ENCODE data around the gene SLC38A9. TPM values are rescaled to one million over a fixed set of nuclear protein-coding genes. Genes with fewer than 3 reads are reported as not detected.
A peak's percentile ranks its signal among the peaks of the same experiment; 100 is the strongest.

SLC38A9 gene
- total RNA-seq, 2 experiments from 2014 or later = 9.2 to 10.1 TPM

DNA sequence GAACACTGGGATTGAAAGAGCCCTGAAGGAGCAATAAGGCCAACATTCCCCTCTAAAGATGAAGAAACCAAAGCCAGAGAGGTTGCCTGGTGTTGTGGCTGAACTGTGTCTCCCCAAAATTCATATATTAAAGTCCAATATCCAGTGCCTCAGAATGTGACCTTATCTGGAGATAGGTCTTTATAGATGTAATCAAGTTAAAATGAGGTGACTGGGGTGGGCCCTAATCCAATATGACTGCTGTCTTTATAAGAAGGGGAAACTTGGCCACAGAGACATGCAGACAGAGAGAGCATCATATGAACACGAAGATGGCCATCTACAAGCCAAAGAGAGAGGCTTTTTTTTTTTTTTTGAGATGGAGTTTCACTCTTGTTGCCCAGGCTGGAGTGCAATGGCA lies 110.5 kb downstream of the SLC38A9 start:
- no peak overlapping the region for H3K27ac Mint-ChIP-seq
- no peaks in the 10 kb centered on the region for H3K27me3 Mint-ChIP-seq (ENCODE audit: low read depth)
- H3K9me3 Mint-ChIP-seq = no peaks in the 10 kb centered on the region
- H3K4me3 Mint-ChIP-seq = no peak overlapping the region
- no peaks in the 10 kb centered on the region for H3K36me3 Mint-ChIP-seq (ENCODE audit: low read depth)
- no peak for DNase-seq
- intact Hi-C loops (cut with micrococcal nuclease) = loop anchor here (2.0 to 5.0 kb wide), 2 partner anchors 67 to 159 kb away; partner anchors contain the start of gene PLPP1
- peaks cover 24% of the 10 kb centered on the region for H3K4me1 Mint-ChIP-seq (ENCODE audit: low read depth)
- CTCF ChIA-PET = interaction anchor here (0.7 kb wide), 1 partner anchor 181 kb away, joined by 3 read pairs; no protein-coding TSS in a partner anchor

DNA sequence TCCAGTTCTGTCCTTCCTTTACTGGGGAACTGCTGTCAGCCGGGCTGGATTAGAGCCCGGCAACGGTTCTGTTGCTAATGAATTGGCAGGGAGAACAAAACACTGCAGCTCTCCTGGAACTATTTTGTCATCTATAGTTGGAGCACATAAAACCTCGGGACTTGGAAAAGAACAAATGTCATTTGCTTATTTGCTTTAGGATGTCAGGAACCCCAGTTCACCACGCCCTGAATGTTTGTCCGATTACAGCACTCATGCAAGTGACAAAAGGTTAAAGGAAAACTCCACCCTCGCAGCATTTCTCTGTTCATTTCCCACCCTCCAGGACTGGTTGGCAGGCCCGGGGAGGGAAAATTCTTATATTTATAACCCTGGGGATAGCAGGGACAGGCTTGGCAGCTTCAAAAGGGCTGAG lies 110.9 kb downstream of the SLC38A9 start:
- Mint-ChIP-seq H3K27ac (no peak overlapping the region), H3K36me3 (ENCODE audit: low read depth) (no peaks in the 10 kb centered on the region), H3K4me3 (peak overlapping the region; percentile 34)

DNA sequence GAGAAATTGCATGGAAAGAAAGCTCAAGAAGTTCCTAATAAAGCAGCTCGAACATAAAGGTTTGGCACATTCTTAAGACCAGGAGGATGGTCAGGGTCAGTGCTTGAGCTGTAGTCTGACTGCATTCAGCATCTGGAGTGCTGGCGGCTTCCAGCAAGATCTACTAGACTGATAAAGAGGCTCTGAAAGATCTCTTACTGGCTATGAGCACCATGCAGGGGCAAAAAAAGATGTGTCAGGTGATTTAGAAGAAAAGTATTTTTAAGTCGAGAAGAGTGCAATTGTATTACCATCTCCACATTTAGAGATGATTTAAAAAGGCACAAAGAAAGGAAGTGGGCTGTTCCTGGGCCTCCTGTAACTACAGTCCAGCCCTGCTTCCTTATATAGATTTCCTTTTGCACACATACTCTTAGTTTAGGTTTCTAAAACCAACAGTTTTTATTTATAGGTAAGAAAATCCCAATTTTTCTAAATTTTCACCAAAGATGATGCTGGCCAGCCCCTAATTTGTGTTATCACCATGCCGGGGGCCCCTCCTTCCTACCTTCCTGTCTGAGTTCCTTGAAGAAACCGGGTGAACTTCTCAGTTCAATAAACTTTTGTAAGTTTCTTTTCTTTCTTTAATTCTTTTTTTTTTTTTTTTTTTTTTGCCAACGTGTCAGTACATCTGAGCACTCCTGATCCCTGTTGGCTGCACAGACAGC lies 111.5 kb downstream of the SLC38A9 start:
- intact Hi-C loops (cut with micrococcal nuclease) = loop anchor here (2.0 to 5.0 kb wide), 2 partner anchors 66 to 158 kb away; partner anchors contain the start of gene PLPP1
- peak overlapping the region; percentile 34 for H3K4me3 Mint-ChIP-seq
- H3K4me1 Mint-ChIP-seq (ENCODE audit: low read depth) = peaks cover 24% of the 10 kb centered on the region
- no peaks in the 10 kb centered on the region for H3K36me3 Mint-ChIP-seq (ENCODE audit: low read depth)
- peak; percentile 52 for DNase-seq
- CTCF ChIA-PET = interaction anchor here (0.7 kb wide), 1 partner anchor 180 kb away, joined by 3 read pairs; no protein-coding TSS in a partner anchor
- peak overlapping the region; percentile 33 for H3K27ac Mint-ChIP-seq
- no peaks in the 10 kb centered on the region for H3K27me3 Mint-ChIP-seq (ENCODE audit: low read depth)
- no peaks in the 10 kb centered on the region for H3K9me3 Mint-ChIP-seq

More for the DNA sequence above, 110.9 kb downstream of the SLC38A9 start:
- DNase-seq = peak; percentile 23
- CTCF ChIA-PET = interaction anchor here (0.7 kb wide), 1 partner anchor 180 kb away, joined by 3 read pairs; no protein-coding TSS in a partner anchor
- intact Hi-C loops (cut with micrococcal nuclease) = loop anchor here (2.0 to 5.0 kb wide), 2 partner anchors 66 to 159 kb away; partner anchors contain the start of gene PLPP1
- no peaks in the 10 kb centered on the region for H3K9me3 Mint-ChIP-seq
- peaks cover 24% of the 10 kb centered on the region for H3K4me1 Mint-ChIP-seq (ENCODE audit: low read depth)
- H3K27me3 Mint-ChIP-seq (ENCODE audit: low read depth) = no peaks in the 10 kb centered on the region

DNA sequence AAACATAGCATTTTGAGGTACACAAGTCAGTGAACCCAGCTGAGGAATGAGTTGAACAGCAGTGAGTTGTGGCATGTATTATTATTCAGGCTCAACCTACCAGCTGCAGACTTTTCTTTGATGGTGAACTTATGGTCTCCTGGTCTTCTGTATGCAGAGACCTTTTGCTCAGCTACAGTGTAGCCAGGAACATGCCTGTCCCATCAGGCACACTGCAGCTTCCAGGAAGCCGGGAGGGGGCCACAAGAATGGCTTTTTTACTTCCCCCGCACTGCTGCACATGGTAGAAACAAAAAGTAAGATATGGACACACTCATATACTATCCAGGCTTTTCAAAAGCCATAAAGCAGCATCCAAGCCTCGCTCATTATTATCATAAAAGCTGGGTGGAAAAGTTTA lies 112.0 kb downstream of the SLC38A9 start:
- CTCF ChIA-PET = no interaction called here
- Mint-ChIP-seq H3K9me3 (no peaks in the 10 kb centered on the region), H3K27me3 (ENCODE audit: low read depth) (no peaks in the 10 kb centered on the region), H3K4me3 (no peak overlapping the region), H3K4me1 (ENCODE audit: low read depth) (peaks cover 24% of the 10 kb centered on the region), H3K36me3 (ENCODE audit: low read depth) (no peaks in the 10 kb centered on the region), H3K27ac (peak overlapping the region; percentile 33)
- intact Hi-C loops (cut with micrococcal nuclease) = loop anchor here (2.0 to 5.0 kb wide), 2 partner anchors 65 to 158 kb away; partner anchors contain the start of gene PLPP1
- DNase-seq = no peak

DNA sequence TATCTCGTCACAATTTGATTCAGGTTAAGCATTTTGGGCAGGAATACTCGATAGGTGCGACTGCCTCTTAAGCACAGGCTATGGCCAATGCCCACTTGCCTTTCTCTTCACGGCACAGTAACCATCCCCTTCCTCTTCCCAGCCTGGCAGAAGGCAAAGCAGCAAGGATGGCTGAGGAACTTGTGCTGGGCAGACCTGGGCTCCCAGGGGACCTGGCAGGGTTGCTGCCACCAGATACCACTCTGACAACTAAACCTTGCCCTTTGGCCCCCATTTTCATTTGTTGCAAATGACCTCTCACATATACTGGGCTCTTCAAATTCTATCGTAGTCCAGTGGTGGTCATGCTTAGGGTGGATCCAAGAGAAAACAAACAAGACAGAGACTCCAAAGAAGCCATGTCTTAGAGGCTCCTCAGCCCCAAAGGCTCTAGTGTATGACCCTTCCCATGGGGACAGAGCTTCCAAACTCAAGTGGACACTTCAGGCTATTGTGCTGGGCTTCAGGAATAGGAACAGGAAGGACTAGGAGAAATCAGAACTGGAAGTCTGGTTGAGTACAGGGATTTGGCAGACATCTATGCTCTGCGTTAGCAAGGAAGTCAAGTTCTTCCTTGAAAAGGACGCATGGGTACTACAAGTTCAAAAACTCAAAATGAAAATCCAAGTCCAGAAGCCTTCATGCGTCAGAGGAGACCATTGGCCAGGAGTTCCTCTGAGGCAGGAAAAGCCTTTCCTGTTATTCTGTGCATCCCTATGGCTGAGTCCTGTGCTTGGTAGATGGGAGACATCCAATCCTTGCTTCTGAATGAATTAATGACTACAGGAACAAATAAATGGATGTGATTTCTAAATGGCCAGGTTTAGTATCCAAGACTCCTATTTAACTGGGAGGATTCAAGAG lies 112.7 kb downstream of the SLC38A9 start:
- H3K9me3 Mint-ChIP-seq = no peaks in the 10 kb centered on the region
- no peaks in the 10 kb centered on the region for H3K27me3 Mint-ChIP-seq (ENCODE audit: low read depth)
- intact Hi-C loops (cut with micrococcal nuclease) = loop anchor here (2.0 to 5.0 kb wide), 2 partner anchors 65 to 157 kb away; partner anchors contain the start of gene PLPP1
- peaks cover 24% of the 10 kb centered on the region for H3K4me1 Mint-ChIP-seq (ENCODE audit: low read depth)
- H3K36me3 Mint-ChIP-seq (ENCODE audit: low read depth) = no peaks in the 10 kb centered on the region
- no peak overlapping the region for H3K4me3 Mint-ChIP-seq
- no peak for DNase-seq
- CTCF ChIA-PET = no interaction called here
- H3K27ac Mint-ChIP-seq = no peak overlapping the region

DNA sequence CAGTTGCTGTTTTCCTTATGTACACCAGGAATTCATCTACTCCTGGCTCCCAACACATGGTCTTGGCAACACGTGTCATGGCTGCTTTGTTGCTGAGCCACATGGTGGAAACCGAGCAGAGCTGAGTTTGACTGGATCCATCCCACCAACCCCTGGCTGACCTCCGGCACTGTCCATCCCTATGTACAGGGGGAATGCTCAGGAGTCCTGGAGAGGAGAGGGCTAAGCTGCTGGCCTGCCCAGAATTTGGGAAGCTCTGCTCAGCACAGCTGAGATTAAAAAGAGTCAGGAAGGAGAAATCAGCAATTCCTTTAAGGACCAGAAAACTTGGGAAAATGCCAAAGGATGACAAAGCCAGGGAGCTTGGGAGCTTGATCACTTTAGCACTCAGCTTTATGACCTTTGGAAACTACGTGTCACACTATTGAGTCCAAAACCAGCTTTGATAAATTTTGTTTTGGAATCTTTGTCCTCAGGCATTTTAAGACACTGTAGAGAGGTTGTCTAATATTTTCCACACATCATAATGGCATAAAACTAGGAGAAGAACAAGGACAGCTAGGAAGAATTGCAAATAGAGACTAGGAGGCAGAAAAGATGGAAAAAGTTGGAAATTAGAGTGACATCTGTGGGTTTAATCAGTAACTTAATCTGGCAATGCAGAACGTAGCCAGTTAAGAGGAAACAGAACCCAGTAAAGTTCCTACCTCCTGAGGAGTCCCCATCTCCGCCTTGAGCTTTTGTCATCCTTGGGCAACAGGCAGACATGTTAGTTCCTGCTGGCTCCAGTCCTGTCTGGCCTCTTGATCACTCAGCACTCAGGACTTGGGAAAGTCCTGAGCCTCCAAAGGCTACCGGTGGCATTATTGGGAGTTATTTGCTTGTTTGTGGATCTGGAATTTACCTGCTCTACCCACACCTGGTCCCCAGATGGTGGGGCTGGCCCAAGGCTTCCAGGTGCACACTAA lies 114.8 kb downstream of the SLC38A9 start:
- intact Hi-C loops (cut with micrococcal nuclease) = no loop called here
- H3K4me1 Mint-ChIP-seq (ENCODE audit: low read depth) = peaks cover 22% of the 10 kb centered on the region
- CTCF ChIA-PET = no interaction called here

DNA sequence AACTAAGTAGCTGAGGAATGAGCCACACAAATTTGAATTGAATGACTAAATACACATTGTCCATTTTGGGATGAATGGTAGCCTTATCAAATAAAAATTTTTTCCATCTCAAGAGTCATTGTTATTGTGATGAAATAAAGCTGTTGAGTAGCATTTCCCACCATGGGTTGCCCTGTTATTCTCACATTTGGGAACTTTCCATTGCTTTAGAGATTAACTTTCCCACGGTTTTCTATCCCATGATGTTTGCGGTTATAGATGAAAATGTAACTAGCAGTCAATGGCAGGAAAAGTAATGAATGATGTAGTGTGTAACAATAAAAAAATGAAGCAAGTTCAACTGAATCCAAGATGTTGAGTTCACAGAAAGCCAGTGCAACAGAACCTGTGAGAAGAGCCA lies 117.5 kb downstream of the SLC38A9 start:
- Mint-ChIP-seq H3K27me3 (ENCODE audit: low read depth) (no peaks in the 10 kb centered on the region), H3K4me1 (ENCODE audit: low read depth) (peaks cover 19% of the 10 kb centered on the region), H3K4me3 (no peak overlapping the region), H3K27ac (no peak overlapping the region), H3K9me3 (no peaks in the 10 kb centered on the region), H3K36me3 (ENCODE audit: low read depth) (no peaks in the 10 kb centered on the region)
- no peak for DNase-seq
- CTCF ChIA-PET = no interaction called here
- intact Hi-C loops (cut with micrococcal nuclease) = no loop called here

More for the DNA sequence above, 114.8 kb downstream of the SLC38A9 start:
- no peak overlapping the region for H3K27ac Mint-ChIP-seq
- H3K9me3 Mint-ChIP-seq = no peaks in the 10 kb centered on the region
- no peaks in the 10 kb centered on the region for H3K36me3 Mint-ChIP-seq (ENCODE audit: low read depth)
- no peak overlapping the region for H3K4me3 Mint-ChIP-seq
- H3K27me3 Mint-ChIP-seq (ENCODE audit: low read depth) = no peaks in the 10 kb centered on the region
- DNase-seq = no peak

DNA sequence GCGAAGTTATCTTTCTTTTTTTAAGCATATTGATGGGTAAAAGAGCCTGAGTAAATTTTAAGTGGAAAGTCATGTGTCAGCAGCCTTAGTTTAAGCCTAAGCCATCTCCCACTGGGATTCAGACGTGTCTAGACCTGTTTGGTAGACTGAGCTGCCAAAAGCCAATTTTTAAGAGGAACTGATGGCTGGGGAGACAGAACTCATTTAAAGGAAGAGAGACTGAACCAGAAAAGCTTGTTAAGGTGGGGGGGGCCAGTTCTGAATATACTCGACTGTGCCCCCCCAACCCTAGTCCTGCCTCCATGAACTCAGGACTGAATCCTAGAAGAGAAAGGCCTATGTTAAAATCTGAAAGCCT lies 119.0 kb downstream of the SLC38A9 start:
- H3K9me3 Mint-ChIP-seq = no peaks in the 10 kb centered on the region
- intact Hi-C loops (cut with micrococcal nuclease) = no loop called here
- peaks cover 17% of the 10 kb centered on the region for H3K4me1 Mint-ChIP-seq (ENCODE audit: low read depth)
- no peak overlapping the region for H3K4me3 Mint-ChIP-seq
- H3K27ac Mint-ChIP-seq = no peak overlapping the region
- CTCF ChIA-PET = interaction anchor here (0.5 kb wide), 1 partner anchor 26 kb away, joined by 4 read pairs; no protein-coding TSS in a partner anchor
- no peaks in the 10 kb centered on the region for H3K27me3 Mint-ChIP-seq (ENCODE audit: low read depth)
- no peak for DNase-seq
- H3K36me3 Mint-ChIP-seq (ENCODE audit: low read depth) = no peaks in the 10 kb centered on the region

DNA sequence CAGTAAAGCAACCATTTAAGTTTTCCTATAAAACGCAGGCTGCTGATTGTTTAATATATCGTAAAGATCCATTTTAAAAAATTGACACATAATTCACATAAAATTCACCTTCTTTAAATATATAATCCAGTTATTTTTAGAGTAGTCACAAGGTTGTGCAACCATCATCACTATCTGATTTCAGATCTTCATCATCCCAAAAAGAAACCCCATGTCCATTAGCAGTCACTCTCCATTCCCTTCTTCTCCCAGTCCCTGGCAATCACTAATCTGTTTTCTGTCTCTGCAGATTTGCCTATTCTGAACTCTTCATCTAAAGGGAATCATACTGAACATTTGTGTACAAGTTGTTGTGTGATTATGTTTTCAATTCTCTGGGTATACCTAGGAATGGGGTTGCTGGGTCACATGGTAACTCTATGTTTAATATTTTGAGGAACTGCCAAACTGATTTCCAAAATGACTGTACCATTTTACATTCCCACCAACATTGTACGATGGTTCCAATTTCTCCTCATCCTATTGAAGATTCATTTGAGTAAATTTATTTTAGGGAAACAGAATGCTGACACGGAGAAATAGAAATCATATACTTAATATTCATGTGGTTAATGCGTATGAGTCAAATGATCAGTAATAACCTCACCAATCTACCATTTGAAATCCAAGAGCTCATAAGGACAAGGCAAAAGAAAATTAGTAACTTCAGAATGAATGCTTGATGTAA lies 119.6 kb downstream of the SLC38A9 start:
- no peaks in the 10 kb centered on the region for H3K9me3 Mint-ChIP-seq
- H3K36me3 Mint-ChIP-seq (ENCODE audit: low read depth) = no peaks in the 10 kb centered on the region
- peaks cover 17% of the 10 kb centered on the region for H3K4me1 Mint-ChIP-seq (ENCODE audit: low read depth)
- intact Hi-C loops (cut with micrococcal nuclease) = no loop called here
- H3K27me3 Mint-ChIP-seq (ENCODE audit: low read depth) = no peaks in the 10 kb centered on the region
- no peak overlapping the region for H3K4me3 Mint-ChIP-seq
- H3K27ac Mint-ChIP-seq = no peak overlapping the region
- no peak for DNase-seq
- CTCF ChIA-PET = interaction anchor here (0.5 kb wide), 1 partner anchor 25 kb away, joined by 4 read pairs; no protein-coding TSS in a partner anchor

DNA sequence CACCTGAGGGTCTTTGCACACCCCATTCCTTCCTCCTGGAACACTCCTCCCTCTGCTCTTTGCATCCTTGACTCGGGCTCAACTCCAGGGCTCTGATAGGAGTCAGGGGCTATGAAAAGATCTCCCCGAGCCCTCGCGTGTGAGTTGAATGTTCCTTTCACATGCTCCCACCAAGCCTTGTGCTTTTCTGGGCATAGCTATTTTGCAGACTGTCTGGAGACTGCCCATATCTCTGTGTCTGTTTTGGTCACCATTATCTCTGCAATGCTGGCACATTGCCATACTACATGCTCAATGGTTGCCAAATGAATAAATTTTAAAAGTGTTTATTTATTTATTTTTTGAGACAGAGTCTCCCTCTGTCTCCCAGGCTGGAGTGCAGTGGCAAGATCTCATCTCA lies 120.4 kb downstream of the SLC38A9 start:
- H3K4me3 Mint-ChIP-seq = no peak overlapping the region
- H3K27me3 Mint-ChIP-seq (ENCODE audit: low read depth) = no peaks in the 10 kb centered on the region
- DNase-seq = no peak
- CTCF ChIA-PET = no interaction called here
- intact Hi-C loops (cut with micrococcal nuclease) = no loop called here
- H3K36me3 Mint-ChIP-seq (ENCODE audit: low read depth) = no peaks in the 10 kb centered on the region
- H3K4me1 Mint-ChIP-seq (ENCODE audit: low read depth) = peaks cover 17% of the 10 kb centered on the region
- H3K27ac Mint-ChIP-seq = peak overlapping the region; percentile 16
- no peaks in the 10 kb centered on the region for H3K9me3 Mint-ChIP-seq

DNA sequence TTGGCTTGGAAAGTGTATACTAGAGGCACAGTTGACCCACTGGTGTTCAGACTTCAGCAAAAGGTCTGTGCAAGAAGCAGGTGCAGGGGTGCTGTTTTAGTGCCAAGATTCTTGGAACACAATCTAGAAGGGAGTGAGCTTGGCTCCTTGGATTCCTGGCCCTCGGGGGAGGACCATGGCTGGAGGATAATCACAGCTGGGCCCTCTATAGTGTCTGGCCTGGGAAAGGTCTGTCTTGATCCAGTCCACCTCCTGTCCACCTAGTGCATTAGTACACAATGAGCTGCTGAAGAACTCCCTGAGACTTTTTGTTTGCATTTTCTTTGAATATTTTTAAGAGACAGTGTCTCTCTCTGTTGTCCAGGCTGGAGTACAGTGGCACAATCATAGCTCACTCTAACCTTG lies 126.9 kb downstream of the SLC38A9 start:
- intact Hi-C loops (cut with micrococcal nuclease) = no loop called here
- CTCF ChIA-PET = interaction anchor here (1.3 kb wide), 1 partner anchor 18 kb away, joined by 3 read pairs; no protein-coding TSS in a partner anchor
- Mint-ChIP-seq H3K36me3 (ENCODE audit: low read depth) (no peaks in the 10 kb centered on the region), H3K27me3 (ENCODE audit: low read depth) (no peaks in the 10 kb centered on the region), H3K9me3 (no peaks in the 10 kb centered on the region), H3K4me1 (ENCODE audit: low read depth) (peaks cover 14% of the 10 kb centered on the region), H3K27ac (no peak overlapping the region), H3K4me3 (no peak overlapping the region)
- no peak for DNase-seq
